Effector memory CD8-positive, alpha-beta T cell (primary cell): ENCODE data around the gene ADH1A.
"Not testable (repeated sequence)": the region's sequence is repeated elsewhere in the genome, so short reads cannot be mapped to it uniquely, and the experiment has no call there.

Experiments used
- ATAC-seq: fragments of 150-1000 bp; cut with Tn5 transposase; replicated peaks from 2 replicates; pipeline ENCODE4 v1.10.0; 2021; ENCODE audit warnings: mild to moderate bottlenecking, moderate library complexity
- DNase-seq, 3 experiments: peaks; one replicate each; pipeline ENCODE4 v3.0.0; 2021
- H3K27ac Mint-ChIP-seq, 2 donors: one replicate each; pipeline ENCODE4 v1.8.0; 2022; ENCODE audit warnings: mild to moderate bottlenecking in 2 of 2, mixed read lengths in 2 of 2, moderate library complexity in 2 of 2
- H3K27me3 Mint-ChIP-seq, 2 donors: one replicate each; pipeline ENCODE4 v1.8.0; 2022; ENCODE audit warnings: mixed read lengths in 2 of 2
- H3K36me3 Mint-ChIP-seq: one replicate; pipeline ENCODE4 v1.8.0; 2022; ENCODE audit warnings: mild to moderate bottlenecking, moderate library complexity, mixed read lengths; ENCODE audit not compliant: insufficient read depth
- H3K4me1 Mint-ChIP-seq, 2 donors: one replicate each; pipeline ENCODE4 v1.8.0; 2022; ENCODE audit warnings: low read depth in 2 of 2, mixed read lengths in 2 of 2
- H3K4me3 Mint-ChIP-seq, 2 donors: one replicate each; pipeline ENCODE4 v1.8.0; 2022; ENCODE audit warnings: mild to moderate bottlenecking in 2 of 2, mixed read lengths in 2 of 2, moderate library complexity in 2 of 2
- H3K9me3 Mint-ChIP-seq, 2 donors: one replicate each; pipeline ENCODE4 v1.8.0; 2022; ENCODE audit warnings: mixed read lengths in 2 of 2

Gene ADH1A

GRCh38 chr4:99252746-99253145, 38.0 kb downstream of the ADH1A start:
- H3K4me1 Mint-ChIP-seq = no peaks in the 10 kb centered on the region
- no peak overlapping the region for H3K4me3 Mint-ChIP-seq
- no peaks in the 10 kb centered on the region for H3K27me3 Mint-ChIP-seq
- H3K9me3 Mint-ChIP-seq = no peaks in the 10 kb centered on the region
- no peaks in the 10 kb centered on the region for H3K36me3 Mint-ChIP-seq
- no peak for ATAC-seq
- H3K27ac Mint-ChIP-seq = no peak overlapping the region
- DNase-seq = no peak

- ATAC-seq (no peak), DNase-seq (no peak)
- Mint-ChIP-seq H3K36me3 (no peaks in the 10 kb centered on the region), H3K4me1 (no peaks in the 10 kb centered on the region), H3K9me3 (peaks cover 6 to 14% of the 10 kb centered on the region in 2 donors), H3K27ac (no peak overlapping the region), H3K27me3 (peaks cover 0 to 5% of the 10 kb centered on the region in 2 donors), H3K4me3 (no peak overlapping the region)
Observed at GRCh38 chr4:99248714-99249113, 42.1 kb downstream of the ADH1A start.

GRCh38 chr4:99235955-99236354, 54.8 kb downstream of the ADH1A start:
- ATAC-seq = no peak
- H3K27me3 Mint-ChIP-seq = peaks cover 11 to 15% of the 10 kb centered on the region in 2 donors
- peaks cover 6 to 15% of the 10 kb centered on the region in 2 donors for H3K9me3 Mint-ChIP-seq
- H3K27ac Mint-ChIP-seq = no peak overlapping the region
- H3K4me3 Mint-ChIP-seq = no peak overlapping the region
- H3K36me3 Mint-ChIP-seq = no peaks in the 10 kb centered on the region
- no peaks in the 10 kb centered on the region for H3K4me1 Mint-ChIP-seq
- DNase-seq = no peak

- Mint-ChIP-seq H3K4me1 (no peaks in the 10 kb centered on the region), H3K36me3 (no peaks in the 10 kb centered on the region), H3K27ac (no peak overlapping the region), H3K9me3 (peaks cover 5 to 29% of the 10 kb centered on the region in 2 donors), H3K27me3 (peaks cover 11 to 15% of the 10 kb centered on the region in 2 donors), H3K4me3 (no peak overlapping the region)
- ATAC-seq = no peak
- no peak for DNase-seq
Observed at GRCh38 chr4:99234331-99235010, 56.3 kb downstream of the ADH1A start.

- H3K27me3 Mint-ChIP-seq = peaks cover 9 to 17% of the 10 kb centered on the region in 2 donors
- not testable (repeated sequence) for H3K27ac Mint-ChIP-seq, DNase-seq, H3K4me3 Mint-ChIP-seq, ATAC-seq, H3K4me1 Mint-ChIP-seq, H3K36me3 Mint-ChIP-seq
- H3K9me3 Mint-ChIP-seq = peaks cover 5 to 25% of the 10 kb centered on the region in 2 donors
Observed at GRCh38 chr4:99233397-99233796, 57.4 kb downstream of the ADH1A start.

GRCh38 chr4:99228706-99229105, 62.1 kb downstream of the ADH1A start:
- not testable (repeated sequence) for DNase-seq, H3K27me3 Mint-ChIP-seq, H3K36me3 Mint-ChIP-seq, H3K4me3 Mint-ChIP-seq, H3K4me1 Mint-ChIP-seq, ATAC-seq, H3K27ac Mint-ChIP-seq
- H3K9me3 Mint-ChIP-seq = peaks cover 0 to 22% of the 10 kb centered on the region in 2 donors

- peaks cover 0 to 22% of the 10 kb centered on the region in 2 donors for H3K9me3 Mint-ChIP-seq
Observed at GRCh38 chr4:99227646-99228045, 63.1 kb downstream of the ADH1A start.

More at GRCh38 chr4:99227646-99228045, 63.1 kb downstream of the ADH1A start:
- not testable (repeated sequence) for ATAC-seq, DNase-seq, H3K36me3 Mint-ChIP-seq, H3K27me3 Mint-ChIP-seq, H3K4me3 Mint-ChIP-seq, H3K4me1 Mint-ChIP-seq, H3K27ac Mint-ChIP-seq
